HL-60 (cell line): ENCODE results near the gene VILL.
A peak's percentile ranks its signal among the peaks of the same experiment; 100 is the strongest.

Experiments used
- DNase-seq, 2 experiments: peaks; one replicate each; pipeline ENCODE4 v3.0.0-alpha.2; 2010 to 2020; ENCODE audit warnings: low read depth in 1 of 2, low spot score in 1 of 2
- H3K27ac ChIP-seq: fragments of 250-450 bp; sonication (Bioruptor Pico); replicated peaks from 2 replicates; pipeline ENCODE4 v1.5.1; 2020; ENCODE audit warnings: mild to moderate bottlenecking, moderate library complexity
- H3K27me3 ChIP-seq: fragments of 250-450 bp; sonication (Bioruptor Pico); 2 replicates; pipeline ENCODE4 v1.5.1; 2021; ENCODE audit warnings: mild to moderate bottlenecking, moderate library complexity; ENCODE audit not compliant: insufficient read depth, poor library complexity, severe bottlenecking
- H3K4me3 ChIP-seq: replicated peaks from 2 replicates; pipeline ENCODE4 v1.5.1; 2011; ENCODE audit warnings: mild to moderate bottlenecking, control low read depth, low read length; ENCODE audit not compliant: insufficient read depth
- CTCF ChIP-seq: IDR thresholded peaks from one replicate; pipeline ENCODE4 v1.5.1; 2011; ENCODE audit warnings: low read length, control low read depth, inconsistent platforms; ENCODE audit not compliant: insufficient read depth
- GABPA ChIP-seq: IDR thresholded peaks from 2 replicates; pipeline ENCODE4 v1.6.1; 2012; ENCODE audit warnings: low read depth
- POLR2AphosphoS5 ChIP-seq: IDR thresholded peaks from 2 replicates; pipeline ENCODE4 v1.6.1; 2012; ENCODE audit warnings: low read depth
- REST ChIP-seq: IDR thresholded peaks from 2 replicates; pipeline ENCODE4 v1.6.1; 2012; ENCODE audit warnings: low read depth; ENCODE audit not compliant: insufficient replicate concordance
- SPI1 ChIP-seq: IDR thresholded peaks from 2 replicates; pipeline ENCODE4 v1.6.1; 2012; ENCODE audit warnings: low read depth, mild to moderate bottlenecking, borderline replicate concordance

VILL gene

GRCh38 chr3:37993820-37994638 lies 3.4 kb downstream of the VILL start:
- no peak for TF ChIP-seq CTCF
- peak; percentile 92 for TF ChIP-seq POLR2AphosphoS5
- TF ChIP-seq REST: peak; percentile 69
- TF ChIP-seq GABPA: peak; percentile 79
- TF ChIP-seq SPI1: peak; percentile 40; the same call in 1 of the 2 replicates
- H3K27ac ChIP-seq: peak overlapping the region; percentile 84
- no peaks in the 10 kb centered on the region for H3K27me3 ChIP-seq
- peak overlapping the region; percentile 49 for H3K4me3 ChIP-seq
- peak; percentile 79 to 84 for DNase-seq

GRCh38 chr3:37994639-37994972 lies 4.0 kb downstream of the VILL start:
- DNase-seq: no peak
- H3K4me3 ChIP-seq: peak overlapping the region; percentile 49
- TF ChIP-seq GABPA: no peak
- no peak for TF ChIP-seq CTCF
- TF ChIP-seq REST: no peak
- no peak for TF ChIP-seq SPI1
- no peak for TF ChIP-seq POLR2AphosphoS5
- H3K27ac ChIP-seq: peak overlapping the region; percentile 84
- no peaks in the 10 kb centered on the region for H3K27me3 ChIP-seq

DNA sequence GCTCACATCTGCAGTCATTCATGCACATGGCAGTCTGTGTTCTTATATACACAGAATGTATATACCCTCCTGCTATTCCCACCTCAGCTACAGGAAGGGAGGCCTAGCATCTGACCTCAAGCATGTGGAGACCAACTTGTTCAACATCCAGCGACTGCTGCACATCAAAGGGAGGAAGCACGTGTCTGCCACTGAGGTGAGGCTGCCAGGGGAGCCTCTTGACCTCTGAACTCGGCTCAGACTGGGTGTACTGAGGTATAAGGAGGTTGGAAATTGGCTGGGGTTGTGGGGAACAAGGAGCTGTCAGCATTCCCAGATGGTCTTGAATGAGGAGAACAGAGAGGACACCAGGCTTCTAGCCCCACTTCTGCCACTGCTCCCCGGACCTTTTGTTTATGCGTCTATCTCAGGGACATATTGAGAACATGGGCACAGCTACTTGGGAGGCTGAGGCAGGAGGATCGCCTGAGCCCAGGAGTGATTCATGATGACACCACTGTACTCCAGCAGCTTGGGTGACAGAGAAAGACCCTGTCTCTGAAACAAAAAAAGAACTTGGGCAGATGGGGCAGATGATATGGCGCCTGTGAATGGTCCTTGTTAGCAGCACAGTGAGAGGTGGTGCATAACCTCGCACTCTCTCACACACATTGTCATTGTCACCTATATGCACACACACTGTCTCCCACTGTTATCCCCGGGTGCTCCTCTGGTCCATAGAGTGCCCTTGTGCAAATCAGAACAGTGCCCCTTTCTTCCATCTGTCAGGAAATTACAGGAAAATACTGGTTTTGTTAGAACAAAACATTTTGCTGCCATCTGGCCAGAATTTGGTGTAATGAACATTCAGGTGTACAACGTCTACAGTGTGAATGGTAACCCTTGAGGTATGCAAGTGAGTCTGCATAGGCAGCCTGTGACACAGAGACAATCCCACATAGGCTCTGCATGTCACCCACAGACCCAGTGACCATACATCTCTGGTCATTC lies 5.4 kb downstream of the VILL start:
- H3K27ac ChIP-seq: peak overlapping the region; percentile 10; the same call in 1 of the 2 replicates
- no peak for TF ChIP-seq SPI1
- no peak for TF ChIP-seq POLR2AphosphoS5
- no peak for TF ChIP-seq REST
- no peak for TF ChIP-seq CTCF
- no peak overlapping the region for H3K4me3 ChIP-seq
- DNase-seq: no peak
- no peaks in the 10 kb centered on the region for H3K27me3 ChIP-seq
